Measurements from ENCODE around the gene ATP2C2.

Gene ATP2C2

GRCh38 chr16:84386047-84386446, 17.7 kb downstream of the ATP2C2 start:
- TF ChIP-seq GLIS3 (CRISPR knock-in tag; IDR thresholded peaks at IDR 0.05) (no peak), ARNTL (CRISPR knock-in tag; IDR thresholded peaks at IDR 0.05; ENCODE audit: borderline replicate concordance, low read depth) (no peak), ZFP3 (CRISPR knock-in tag; IDR thresholded peaks at IDR 0.05) (no peak), ZFP30 (CRISPR knock-in tag; IDR thresholded peaks at IDR 0.05) (no peak), PATZ1 (CRISPR knock-in tag; IDR thresholded peaks at IDR 0.05; ENCODE audit: borderline replicate concordance) (no peak), OSR1 (CRISPR knock-in tag; IDR thresholded peaks at IDR 0.05) (no peak), ZNF565 (CRISPR knock-in tag; conservative IDR thresholded peaks at IDR 0.05; ENCODE audit: low read depth) (no peak), CSDC2 (CRISPR knock-in tag; IDR thresholded peaks at IDR 0.05) (no peak)
- ATAC-seq: no peak

GRCh38 chr16:84387021-84387420, 18.7 kb downstream of the ATP2C2 start:
- no peak for ATAC-seq
- TF ChIP-seq ARNTL (CRISPR knock-in tag; IDR thresholded peaks at IDR 0.05; ENCODE audit: borderline replicate concordance, low read depth) (no peak), TCF4 (CRISPR knock-in tag; IDR thresholded peaks at IDR 0.05; ENCODE audit: borderline replicate concordance) (no peak), TOX (CRISPR knock-in tag; IDR thresholded peaks at IDR 0.05; ENCODE audit: borderline replicate concordance) (no peak), ZNF8 (CRISPR knock-in tag; IDR thresholded peaks at IDR 0.05) (no peak), ZFP30 (CRISPR knock-in tag; IDR thresholded peaks at IDR 0.05) (no peak), ZC3H10 (CRISPR knock-in tag; IDR thresholded peaks at IDR 0.05) (no peak), GLIS3 (CRISPR knock-in tag; IDR thresholded peaks at IDR 0.05) (no peak), TSHZ2 (CRISPR knock-in tag; IDR thresholded peaks at IDR 0.05) (no peak), CSRNP3 (CRISPR knock-in tag; IDR thresholded peaks at IDR 0.05) (no peak), CREB5 (CRISPR knock-in tag; IDR thresholded peaks at IDR 0.05; ENCODE audit: low read depth) (no peak), PPARA (CRISPR knock-in tag; IDR thresholded peaks at IDR 0.05; ENCODE audit: borderline replicate concordance) (no peak), SNAI2 (CRISPR knock-in tag; IDR thresholded peaks at IDR 0.05) (no peak), ZFP3 (CRISPR knock-in tag; IDR thresholded peaks at IDR 0.05) (no peak), ESRRG (CRISPR knock-in tag; IDR thresholded peaks at IDR 0.05) (no peak), ZNF70 (CRISPR knock-in tag; IDR thresholded peaks at IDR 0.05) (no peak), BACH2 (CRISPR knock-in tag; IDR thresholded peaks at IDR 0.05; ENCODE audit: borderline replicate concordance) (no peak)

- TF ChIP-seq ZC3H10 (CRISPR knock-in tag; IDR thresholded peaks at IDR 0.05): no peak
- no peak for TF ChIP-seq CSRNP3 (CRISPR knock-in tag; IDR thresholded peaks at IDR 0.05)
- TF ChIP-seq RARB (CRISPR knock-in tag; IDR thresholded peaks at IDR 0.05): no peak
- no peak for TF ChIP-seq ISL1 (CRISPR knock-in tag; IDR thresholded peaks at IDR 0.05)
- TF ChIP-seq ZNF8 (CRISPR knock-in tag; IDR thresholded peaks at IDR 0.05): no peak
- no peak for TF ChIP-seq TOX (CRISPR knock-in tag; IDR thresholded peaks at IDR 0.05; ENCODE audit: borderline replicate concordance)
- ATAC-seq: no peak
Observed at GRCh38 chr16:84390131-84390785, 21.9 kb downstream of the ATP2C2 start.
